HG02759 (cell line): ENCODE results near the gene MAP4K4.

Experiments
- ATAC-seq: cut with Tn5 transposase; IDR thresholded peaks from one replicate; pipeline ENCODE4 v1.9.1; 2021; ENCODE audit warnings: mild to moderate bottlenecking, moderate library complexity; ENCODE audit not compliant: unreplicated experiment

Gene MAP4K4

GRCh38 chr2:101697124-101698013, at the start of gene MAP4K4:
Gene MAP4K4 (plus strand): TSS chr2:101697707. CDS start chr2:101698081, 374 bp downstream.
- peak; percentile 61 for ATAC-seq

GRCh38 chr2:101653469-101653868, 44.0 kb upstream of the MAP4K4 start:
- no peak for ATAC-seq

GRCh38 chr2:101655702-101656422, 41.6 kb upstream of the MAP4K4 start:
- no peak for ATAC-seq

- ATAC-seq = no peak
Measured at GRCh38 chr2:101657787-101658186, 39.7 kb upstream of the MAP4K4 start.

GRCh38 chr2:101658387-101658786, 39.1 kb upstream of the MAP4K4 start:
- ATAC-seq = no peak

- no peak for ATAC-seq
Measured at GRCh38 chr2:101665312-101665711, 32.2 kb upstream of the MAP4K4 start.

GRCh38 chr2:101667823-101668222, 29.7 kb upstream of the MAP4K4 start:
- no peak for ATAC-seq

GRCh38 chr2:101672047-101672446, 25.5 kb upstream of the MAP4K4 start:
- ATAC-seq = no peak

- no peak for ATAC-seq
Measured at GRCh38 chr2:101673920-101674319, 23.6 kb upstream of the MAP4K4 start.

- peak; percentile 52 for ATAC-seq
Measured at GRCh38 chr2:101675512-101675911, 22.0 kb upstream of the MAP4K4 start.

- ATAC-seq = no peak
Measured at GRCh38 chr2:101676674-101677073, 20.8 kb upstream of the MAP4K4 start.

GRCh38 chr2:101677658-101678057, 19.8 kb upstream of the MAP4K4 start:
- ATAC-seq = no peak

- no peak for ATAC-seq
Measured at GRCh38 chr2:101678379-101678778, 19.1 kb upstream of the MAP4K4 start.

GRCh38 chr2:101679037-101679726, 18.3 kb upstream of the MAP4K4 start:
- no peak for ATAC-seq

- ATAC-seq = no peak
Measured at GRCh38 chr2:101679801-101680487, 17.6 kb upstream of the MAP4K4 start.

GRCh38 chr2:101682311-101682710, 15.2 kb upstream of the MAP4K4 start:
- ATAC-seq = no peak

- ATAC-seq = no peak
Measured at GRCh38 chr2:101684313-101684712, 13.2 kb upstream of the MAP4K4 start.

GRCh38 chr2:101688261-101688660, 9.2 kb upstream of the MAP4K4 start:
- no peak for ATAC-seq

- no peak for ATAC-seq
Measured at GRCh38 chr2:101689114-101689825, 8.2 kb upstream of the MAP4K4 start.

GRCh38 chr2:101690547-101691152, 6.9 kb upstream of the MAP4K4 start:
- no peak for ATAC-seq
